OCI-LY7 (cell line): ENCODE results near the gene NRXN2. TPM values are rescaled to one million over a fixed set of nuclear protein-coding genes. Genes with fewer than 3 reads are reported as not detected.
A peak's percentile ranks its signal among the peaks of the same experiment; 100 is the strongest.

Experiments
- BruUV-seq: library from RNA; stranded (reverse); fragments of 400-500 nt; replicated peaks from 2 replicates; lab custom pipeline; 2021; lab: Mats Ljungman, UMichigan
- CTCF ChIA-PET: fragments of 300-600 bp; sonication (Branson Sonifier 250); formaldehyde crosslinking; loops from one replicate; lab custom pipeline; 2022; ENCODE audit warnings: antibody characterized with exemption; ENCODE audit not compliant: unreplicated experiment; lab: Charles Lee
- POLR2A ChIA-PET: fragments of 300-600 bp; sonication (Branson Sonifier 250); formaldehyde crosslinking; loops from one replicate; lab custom pipeline; 2022; ENCODE audit warnings: antibody characterized with exemption; lab: Charles Lee
- DNase-seq: peaks from one replicate; pipeline ENCODE4 v3.0.0-alpha.2; 2015; ENCODE audit warnings: low spot score
- H2AFZ ChIP-seq: fragments of 200-600 bp; sonication (generic), shearing (Covaris generic); 2 replicates; pipeline ENCODE4 v1.6.1; 2014; ENCODE audit warnings: mild to moderate bottlenecking, antibody characterized with exemption, low read length, moderate library complexity
- H3K27ac ChIP-seq: fragments of 200-600 bp; sonication (generic); 2 replicates; pipeline ENCODE4 v1.5.1; 2014; ENCODE audit warnings: mixed run types, low read depth, mild to moderate bottlenecking, moderate library complexity, low read length, inconsistent platforms; ENCODE audit not compliant: poor library complexity, severe bottlenecking
- H3K36me3 ChIP-seq: fragments of 200-600 bp; sonication (generic); 2 replicates; pipeline ENCODE4 v1.6.1; 2014; ENCODE audit warnings: mild to moderate bottlenecking, antibody characterized with exemption, low read length, moderate library complexity, mixed read lengths; ENCODE audit not compliant: insufficient read depth
- H3K4me1 ChIP-seq: fragments of 200-600 bp; sonication (generic); 2 replicates; pipeline ENCODE4 v1.5.1; 2014; ENCODE audit warnings: mild to moderate bottlenecking, low read length; ENCODE audit not compliant: insufficient read depth, poor library complexity, severe bottlenecking
- H3K4me2 ChIP-seq: fragments of 200-600 bp; sonication (generic); 2 replicates; pipeline ENCODE4 v1.6.1; 2014; ENCODE audit warnings: mild to moderate bottlenecking, low read length
- H3K4me3 ChIP-seq: fragments of 200-600 bp; sonication (generic); 2 replicates; pipeline ENCODE4 v1.5.1; 2014; ENCODE audit warnings: mild to moderate bottlenecking, low read depth, low read length; ENCODE audit not compliant: poor library complexity, severe bottlenecking
- H3K79me2 ChIP-seq: fragments of 200-600 bp; sonication (generic); 2 replicates; pipeline ENCODE4 v1.6.1; 2016; ENCODE audit warnings: low read depth, mild to moderate bottlenecking, low read length, moderate library complexity, mixed read lengths; ENCODE audit not compliant: insufficient read depth
- H3K9me2 ChIP-seq: fragments of 200-600 bp; sonication (generic); 2 replicates; pipeline ENCODE4 v1.6.1; 2016; ENCODE audit warnings: mild to moderate bottlenecking, low read length, mixed read lengths; ENCODE audit not compliant: insufficient read depth
- H3K9me3 ChIP-seq: fragments of 200-600 bp; sonication (generic); 2 replicates; pipeline ENCODE4 v1.6.1; 2014; ENCODE audit warnings: mild to moderate bottlenecking, mixed run types, low read length, mixed read lengths
- H4K20me1 ChIP-seq: fragments of 200-600 bp; sonication (generic); 2 replicates; pipeline ENCODE4 v1.6.1; 2014; ENCODE audit warnings: mild to moderate bottlenecking, antibody characterized with exemption, low read length, moderate library complexity, mixed read lengths; ENCODE audit not compliant: insufficient read depth
- CTCF ChIP-seq: fragments of 200-600 bp; sonication (generic); conservative IDR thresholded peaks from 2 replicates; pipeline ENCODE4 v1.5.1; 2014; ENCODE audit warnings: mild to moderate bottlenecking, antibody characterized with exemption, low read length, moderate library complexity, mixed read lengths
- EZH2phosphoT487 ChIP-seq: fragments of 200-600 bp; sonication (generic); IDR thresholded peaks from 2 replicates; pipeline ENCODE4 v1.6.1; 2018; ENCODE audit warnings: low read depth, borderline replicate concordance, mild to moderate bottlenecking, mixed run types, antibody characterized with exemption, low read length, moderate library complexity, mixed read lengths
- intact Hi-C: fragments of 100-400 bp; cut with micrococcal nuclease; formaldehyde crosslinking; loops from one replicate; pipeline ENCODE4 v1.10.0; 2022; ENCODE audit not compliant: unreplicated experiment
- total RNA-seq, 2 experiments: library from RNA; depleted of rRNA in 1 of 2; stranded (reverse); fragments of >200 nt in 1 of 2; shearing (Covaris generic) in 1 of 2; gene quantifications; 2 replicates each; pipeline ENCODE4 v1.2.3, GENCODE V29; 2014 to 2022

Gene NRXN2
- total RNA-seq, 2 experiments from 2014 or later = 2.4 to 3.3 TPM

GRCh38 chr11:64649291-64649697 is 73.7 kb downstream of the NRXN2 start:
- H3K4me3 ChIP-seq = no peak overlapping the region

GRCh38 chr11:64648551-64648950 is 74.4 kb downstream of the NRXN2 start:
- no peaks in the 10 kb centered on the region for H3K9me2 ChIP-seq
- no peak overlapping the region for H2AFZ ChIP-seq
- intact Hi-C loops = no loop called here
- no peaks in the 10 kb centered on the region for H4K20me1 ChIP-seq
- no peak overlapping the region for H3K4me2 ChIP-seq
- H3K36me3 ChIP-seq = no peaks in the 10 kb centered on the region
- ChIA-PET POLR2A (no interaction called here), CTCF (no interaction called here)
- no TSS peak for BruUV-seq
- H3K79me2 ChIP-seq = no peaks in the 10 kb centered on the region
- no peaks in the 10 kb centered on the region for H3K4me1 ChIP-seq
- H3K9me3 ChIP-seq = no peaks in the 10 kb centered on the region
- DNase-seq = no peak
- no peak overlapping the region for H3K4me3 ChIP-seq
- TF ChIP-seq CTCF = no peak
- no peak for TF ChIP-seq EZH2phosphoT487
- H3K27ac ChIP-seq = no peak overlapping the region

More at GRCh38 chr11:64649291-64649697, 73.7 kb downstream of the NRXN2 start:
- POLR2A ChIA-PET = no interaction called here
- TF ChIP-seq EZH2phosphoT487 = no peak
- TF ChIP-seq CTCF = peak; percentile 89
- no peak overlapping the region for H3K27ac ChIP-seq
- CTCF ChIA-PET = interaction anchor here (0.7 to 0.9 kb wide), 2 partner anchors 39 to 95 kb away, joined by 3 read pairs; no protein-coding TSS in a partner anchor
- H3K4me1 ChIP-seq = peaks cover 2% of the 10 kb centered on the region
- H3K36me3 ChIP-seq = no peaks in the 10 kb centered on the region
- intact Hi-C loops = loop anchor here (1.0 kb wide), 1 partner anchor 96 kb away; no protein-coding TSS in a partner anchor
- no peaks in the 10 kb centered on the region for H3K9me2 ChIP-seq
- no peaks in the 10 kb centered on the region for H3K79me2 ChIP-seq
- no peak overlapping the region for H2AFZ ChIP-seq
- no TSS peak for BruUV-seq
- H3K9me3 ChIP-seq = no peaks in the 10 kb centered on the region
- H4K20me1 ChIP-seq = no peaks in the 10 kb centered on the region
- H3K4me2 ChIP-seq = no peak overlapping the region
- peak; percentile 62 for DNase-seq

GRCh38 chr11:64647019-64647779 is 75.8 kb downstream of the NRXN2 start:
- Histone ChIP-seq H3K4me3 (no peak overlapping the region), H3K36me3 (no peaks in the 10 kb centered on the region), H3K4me1 (no peaks in the 10 kb centered on the region), H2AFZ (no peak overlapping the region), H3K9me3 (no peaks in the 10 kb centered on the region), H3K4me2 (no peak overlapping the region), H4K20me1 (no peaks in the 10 kb centered on the region), H3K79me2 (no peaks in the 10 kb centered on the region), H3K27ac (no peak overlapping the region), H3K9me2 (no peaks in the 10 kb centered on the region)
- TF ChIP-seq CTCF (no peak), EZH2phosphoT487 (no peak)
- intact Hi-C loops = no loop called here
- ChIA-PET POLR2A (no interaction called here), CTCF (no interaction called here)
- DNase-seq = no peak
- no TSS peak for BruUV-seq
